GM12872 (cell line): ENCODE measurements around the gene JMJD8.

Experiments used
- CTCF ChIP-seq: IDR thresholded peaks from 3 replicates; pipeline ENCODE4 v1.5.1; 2011; ENCODE audit warnings: low read depth, mild to moderate bottlenecking, low read length, moderate library complexity; ENCODE audit not compliant: insufficient read depth

JMJD8 gene

GRCh38 chr16:698911-699671 is 15.0 kb upstream of the JMJD8 start:
- TF ChIP-seq CTCF = no peak

GRCh38 chr16:695355-696089 is 11.4 kb upstream of the JMJD8 start:
- no peak for TF ChIP-seq CTCF

- no peak for TF ChIP-seq CTCF
These were observed 10.8 kb upstream of the JMJD8 start for GRCh38 chr16:694863-695354.

DNA sequence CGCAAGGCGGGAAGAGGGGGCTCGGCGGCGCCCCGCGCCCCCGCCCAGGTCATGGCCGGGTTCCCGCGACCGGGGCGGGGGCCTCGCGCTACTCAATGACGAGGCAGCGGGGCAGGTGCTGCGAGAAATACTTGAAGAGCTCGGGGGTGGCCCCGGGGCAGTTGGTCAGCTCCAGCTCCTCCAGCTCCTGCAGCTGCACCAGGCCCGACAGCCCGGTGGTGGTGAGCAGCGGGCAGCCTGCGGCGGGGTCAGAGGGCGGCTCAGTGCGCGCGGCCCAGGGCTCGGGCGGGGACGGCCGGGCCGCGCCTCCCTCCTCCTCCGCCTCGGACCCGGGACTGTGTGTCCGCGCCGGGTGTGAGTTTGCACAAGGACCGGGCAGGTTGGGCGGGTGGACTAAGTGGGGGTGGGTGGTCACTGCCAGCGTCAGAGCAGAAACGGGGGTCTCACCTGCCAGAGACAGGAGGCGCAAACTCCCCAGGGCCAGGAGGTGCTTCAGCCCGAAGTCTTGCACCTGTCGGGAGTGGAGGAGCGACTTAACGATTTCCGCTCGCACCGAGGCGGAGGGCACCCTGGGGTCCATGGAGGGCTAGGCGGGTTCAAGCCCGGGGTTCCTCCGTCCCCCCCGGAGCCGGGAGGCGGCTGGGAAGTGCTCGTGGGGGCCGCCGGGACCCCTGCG is 10.2 kb upstream of the JMJD8 start:
- TF ChIP-seq CTCF = no peak

DNA sequence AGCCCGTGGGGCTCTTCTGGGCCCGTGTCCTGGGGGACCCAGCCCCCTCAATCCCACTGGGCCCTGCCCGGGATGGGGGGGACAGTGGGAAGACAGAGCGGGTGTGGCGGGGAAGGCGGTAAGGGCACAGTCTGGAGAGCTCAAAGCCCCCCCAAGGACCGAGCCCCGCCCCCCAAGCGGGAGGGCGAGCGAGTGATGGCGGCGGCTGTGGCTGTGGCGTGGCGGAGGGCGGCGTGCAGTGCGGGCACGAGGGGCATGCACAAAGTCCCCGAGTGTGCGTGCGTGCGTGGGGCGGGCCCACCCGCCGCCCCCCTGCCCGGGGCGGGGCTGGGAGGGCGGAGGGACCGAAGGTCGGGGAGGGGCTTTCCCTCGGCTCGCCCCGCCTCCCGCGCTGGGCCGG is 9.6 kb upstream of the JMJD8 start:
- no peak for TF ChIP-seq CTCF

GRCh38 chr16:693364-693763 is 9.2 kb upstream of the JMJD8 start:
- no peak for TF ChIP-seq CTCF
